Keratinocyte (primary cell): ENCODE measurements around the gene PFKP. TPM values are rescaled to one million over a fixed set of nuclear protein-coding genes. Genes with fewer than 3 reads are reported as not detected.

ENCODE experiments used
- DNase-seq: peaks from one replicate; pipeline ENCODE4 v3.0.0-alpha.2; 2011; ENCODE audit warnings: low read depth, missing footprints, low spot score
- FAIRE-seq: peaks from 2 replicates; lab custom pipeline; 2011; peaks lifted over from hg19 to GRCh38; lab: Jason Lieb, UNC
- H2AFZ ChIP-seq: 2 replicates; pipeline ENCODE4 v1.6.0; 2012; ENCODE audit warnings: low read length, control low read depth, inconsistent platforms; ENCODE audit not compliant: control insufficient read depth
- H3K27ac ChIP-seq: 2 replicates; pipeline ENCODE4 v1.5.1; 2011; ENCODE audit warnings: low read length; ENCODE audit not compliant: control insufficient read depth, insufficient read depth
- H3K27me3 ChIP-seq: 3 replicates; pipeline ENCODE4 v1.6.0; 2011; ENCODE audit warnings: low read length; ENCODE audit not compliant: control insufficient read depth, insufficient read depth; ENCODE audit errors: extremely low read depth
- H3K36me3 ChIP-seq, 2 experiments: 2 replicates in 1 of 2; 3 replicates in 1 of 2; pipeline ENCODE4 v1.5.1; 2011; ENCODE audit warnings: low read length in 2 of 2, mild to moderate bottlenecking in 1 of 2; ENCODE audit not compliant: control insufficient read depth in 2 of 2, insufficient read depth in 2 of 2; ENCODE audit errors: extremely low read depth in 1 of 2
- H3K4me1 ChIP-seq: 3 replicates; pipeline ENCODE4 v1.5.1; 2011; ENCODE audit warnings: low read length; ENCODE audit not compliant: control insufficient read depth, insufficient read depth; ENCODE audit errors: extremely low read depth
- H3K4me2 ChIP-seq: 3 replicates; pipeline ENCODE4 v1.6.0; 2011; ENCODE audit warnings: low read depth, low read length; ENCODE audit not compliant: control insufficient read depth, insufficient read depth; ENCODE audit errors: extremely low read depth
- H3K4me3 ChIP-seq, 3 experiments: fragments of 200-600 bp in 1 of 3; sonication (generic) in 1 of 3; 2 replicates in 2 of 3; 3 replicates in 1 of 3; pipeline ENCODE4 v1.5.1; 2011 to 2016; ENCODE audit warnings: low read length in 3 of 3, mild to moderate bottlenecking in 3 of 3, control low read depth in 2 of 3, inconsistent platforms in 1 of 3, low read depth in 1 of 3, mixed read lengths in 1 of 3, mixed run types in 1 of 3, moderate library complexity in 1 of 3; ENCODE audit not compliant: control insufficient read depth in 2 of 3, insufficient read depth in 2 of 3; ENCODE audit errors: extremely low read depth in 1 of 3
- H3K79me2 ChIP-seq: 2 replicates; pipeline ENCODE4 v1.6.0; 2012; ENCODE audit warnings: low read length; ENCODE audit not compliant: control insufficient read depth, insufficient read depth
- H3K9ac ChIP-seq: 3 replicates; pipeline ENCODE4 v1.6.0; 2011; ENCODE audit warnings: low read length; ENCODE audit not compliant: control insufficient read depth, insufficient read depth; ENCODE audit errors: extremely low read depth
- H3K9me1 ChIP-seq: 3 replicates; pipeline ENCODE4 v1.6.0; 2011; ENCODE audit warnings: low read length; ENCODE audit not compliant: control insufficient read depth, insufficient read depth; ENCODE audit errors: extremely low read depth
- H3K9me3 ChIP-seq: 2 replicates; pipeline ENCODE4 v1.5.1; 2012; ENCODE audit warnings: low read depth, low read length; ENCODE audit not compliant: control insufficient read depth
- H4K20me1 ChIP-seq: 3 replicates; pipeline ENCODE4 v1.6.0; 2011; ENCODE audit warnings: low read length; ENCODE audit not compliant: control insufficient read depth, insufficient read depth; ENCODE audit errors: extremely low read depth
- CTCF ChIP-seq, 3 experiments: IDR thresholded peaks in 1 of 3; conservative IDR thresholded peaks in 1 of 3; optimal IDR thresholded peaks in 1 of 3; 2 replicates in 2 of 3; 3 replicates in 1 of 3; pipeline versions ENCODE3 to v1.5.1; 2011; ENCODE audit warnings: low read length in 3 of 3, mild to moderate bottlenecking in 3 of 3, moderate library complexity in 2 of 3, control low read depth in 1 of 3, inconsistent platforms in 1 of 3; ENCODE audit not compliant: insufficient read depth in 2 of 3; ENCODE audit errors: extremely low read depth in 1 of 3
- EZH2 ChIP-seq: IDR thresholded peaks from one replicate; pipeline ENCODE4 v1.6.1; 2012; ENCODE audit warnings: inconsistent platforms, mild to moderate bottlenecking, low read length, moderate library complexity
- dilution Hi-C: fragments of 300-500 bp; cut with MboI; formaldehyde crosslinking; loops from one replicate; pipeline ENCODE4 v1.7.0; 2020; ENCODE audit warnings: low sequenced_read_pairs; ENCODE audit not compliant: extremely low pct_ligation_motif_present
- polyA plus RNA-seq, 5 experiments: library from polyadenylated mRNA; depleted of rRNA in 3 of 5; stranded (reverse) in 3 of 5; stranded (forward) in 1 of 5; unstranded in 1 of 5; fragments of >200 nt; gene quantifications; 1 replicate in 1 of 5; 2 replicates in 3 of 5; 3 replicates in 1 of 5; pipeline versions ENCODE4 v1.2.1 to v1.2.3, GENCODE V29; 2011 to 2012; ENCODE audit warnings: missing spikeins in 2 of 5, low read depth in 1 of 5, low replicate concordance in 1 of 5

PFKP gene
- polyA plus RNA-seq, 1 donor (not counting 4 experiments of a cell fraction or from before 2014, with no cell fraction given), result 117 TPM

GRCh38 chr10:3135006-3135405, 67.7 kb downstream of the PFKP start:
- no peak overlapping the region for H3K27ac ChIP-seq
- H4K20me1 ChIP-seq, result no peaks in the 10 kb centered on the region
- no peaks in the 10 kb centered on the region for H3K9me1 ChIP-seq
- no peaks in the 10 kb centered on the region for H3K9me3 ChIP-seq
- no peak overlapping the region for H3K9ac ChIP-seq
- peaks cover 54% of the 10 kb centered on the region in 2 experiments for H3K36me3 ChIP-seq
- DNase-seq, result no peak
- no peaks in the 10 kb centered on the region for H3K27me3 ChIP-seq
- H3K79me2 ChIP-seq, result no peaks in the 10 kb centered on the region
- no peak overlapping the region for H2AFZ ChIP-seq
- dilution Hi-C loops, result no loop called here
- no peak for FAIRE-seq
- TF ChIP-seq CTCF (optimal IDR thresholded peaks at IDR 0.05 in 1 of 3, IDR thresholded peaks at IDR 0.05 in 1 of 3, conservative IDR thresholded peaks at IDR 0.05 in 1 of 3; ENCODE audit: extremely low read depth in 1 of 3, insufficient read depth in 2 of 3, low read length in 3 of 3), result no peak
- no peak for TF ChIP-seq EZH2
- no peak overlapping the region for H3K4me3 ChIP-seq
- peaks cover 2% of the 10 kb centered on the region for H3K4me1 ChIP-seq
- H3K4me2 ChIP-seq, result no peak overlapping the region

GRCh38 chr10:3136336-3136735, 69.0 kb downstream of the PFKP start:
- peaks cover 55 to 58% of the 10 kb centered on the region in 2 experiments for H3K36me3 ChIP-seq
- H3K27me3 ChIP-seq, result no peaks in the 10 kb centered on the region
- dilution Hi-C loops, result no loop called here
- no peak overlapping the region for H3K27ac ChIP-seq
- H3K4me2 ChIP-seq, result no peak overlapping the region
- H3K9me1 ChIP-seq, result no peaks in the 10 kb centered on the region
- H3K9me3 ChIP-seq, result no peaks in the 10 kb centered on the region
- no peak for DNase-seq
- H3K9ac ChIP-seq, result no peak overlapping the region
- H2AFZ ChIP-seq, result no peak overlapping the region
- H3K4me3 ChIP-seq, result no peak overlapping the region
- no peak for TF ChIP-seq EZH2
- TF ChIP-seq CTCF (optimal IDR thresholded peaks at IDR 0.05 in 1 of 3, IDR thresholded peaks at IDR 0.05 in 1 of 3, conservative IDR thresholded peaks at IDR 0.05 in 1 of 3; ENCODE audit: extremely low read depth in 1 of 3, insufficient read depth in 2 of 3, low read length in 3 of 3), result no peak
- no peaks in the 10 kb centered on the region for H3K4me1 ChIP-seq
- H4K20me1 ChIP-seq, result no peaks in the 10 kb centered on the region
- no peaks in the 10 kb centered on the region for H3K79me2 ChIP-seq
- no peak for FAIRE-seq
